ENCODE data around the gene CD3E.

The CD3E gene

DNA sequence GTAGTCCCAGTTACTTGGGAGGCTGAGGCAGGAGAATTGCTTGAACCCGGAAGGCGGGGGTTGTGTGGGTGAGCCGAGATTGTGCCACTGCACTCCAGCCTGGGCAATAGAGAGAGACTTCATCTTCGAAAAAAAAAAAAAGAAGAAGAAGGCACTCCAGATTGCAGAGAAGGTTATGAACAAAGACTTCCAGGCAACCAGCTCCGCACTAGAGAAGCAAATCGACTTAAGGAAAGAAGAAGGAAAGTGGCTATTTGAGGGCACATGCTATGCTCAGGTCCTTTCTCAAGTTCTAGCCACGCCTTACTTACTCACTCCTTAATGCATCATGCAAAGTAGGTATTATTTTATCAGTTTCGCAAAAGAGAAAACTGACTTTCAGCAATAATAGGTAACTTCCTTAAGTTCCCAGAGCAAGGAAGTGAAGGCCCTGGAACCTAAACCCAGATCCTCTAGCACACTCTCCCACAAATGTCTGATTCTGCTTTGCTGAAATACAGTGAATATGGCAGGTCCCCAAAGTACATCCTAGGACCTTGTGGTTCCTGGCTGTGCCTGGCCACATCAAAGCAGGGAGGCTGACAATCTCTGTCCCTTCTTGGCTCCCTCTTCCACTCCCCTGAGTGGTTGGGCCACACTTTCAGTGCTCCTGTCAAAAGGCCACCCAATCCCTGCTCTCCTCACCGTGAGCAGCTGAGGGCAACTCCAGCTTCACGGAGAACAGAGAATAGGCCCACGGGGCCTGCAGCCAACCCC, 14.2 kb downstream of the CD3E start:
- H3K36me3 ChIP-seq (ENCODE audit: control insufficient read depth, insufficient read depth, low read length) = no peaks in the 10 kb centered on the region
- no peak for DNase-seq (ENCODE audit: extremely low read depth, insufficient read length)
- H3K27me3 ChIP-seq (replicated peaks; ENCODE audit: control insufficient read depth, insufficient read depth, low read length) = no peaks in the 10 kb centered on the region; the same call in 1 of the 2 replicates
- TF ChIP-seq, protein P1, sequence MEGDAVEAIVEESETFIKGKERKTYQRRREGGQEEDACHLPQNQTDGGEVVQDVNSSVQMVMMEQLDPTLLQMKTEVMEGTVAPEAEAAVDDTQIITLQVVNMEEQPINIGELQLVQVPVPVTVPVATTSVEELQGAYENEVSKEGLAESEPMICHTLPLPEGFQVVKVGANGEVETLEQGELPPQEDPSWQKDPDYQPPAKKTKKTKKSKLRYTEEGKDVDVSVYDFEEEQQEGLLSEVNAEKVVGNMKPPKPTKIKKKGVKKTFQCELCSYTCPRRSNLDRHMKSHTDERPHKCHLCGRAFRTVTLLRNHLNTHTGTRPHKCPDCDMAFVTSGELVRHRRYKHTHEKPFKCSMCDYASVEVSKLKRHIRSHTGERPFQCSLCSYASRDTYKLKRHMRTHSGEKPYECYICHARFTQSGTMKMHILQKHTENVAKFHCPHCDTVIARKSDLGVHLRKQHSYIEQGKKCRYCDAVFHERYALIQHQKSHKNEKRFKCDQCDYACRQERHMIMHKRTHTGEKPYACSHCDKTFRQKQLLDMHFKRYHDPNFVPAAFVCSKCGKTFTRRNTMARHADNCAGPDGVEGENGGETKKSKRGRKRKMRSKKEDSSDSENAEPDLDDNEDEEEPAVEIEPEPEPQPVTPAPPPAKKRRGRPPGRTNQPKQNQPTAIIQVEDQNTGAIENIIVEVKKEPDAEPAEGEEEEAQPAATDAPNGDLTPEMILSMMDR (IDR thresholded peaks at IDR 0.05; ENCODE audit: insufficient read depth, low read length, poor library complexity, severe bottlenecking) = no peak
- no peak overlapping the region for H3K4me3 ChIP-seq (replicated peaks; ENCODE audit: low read depth, low read length)

DNA sequence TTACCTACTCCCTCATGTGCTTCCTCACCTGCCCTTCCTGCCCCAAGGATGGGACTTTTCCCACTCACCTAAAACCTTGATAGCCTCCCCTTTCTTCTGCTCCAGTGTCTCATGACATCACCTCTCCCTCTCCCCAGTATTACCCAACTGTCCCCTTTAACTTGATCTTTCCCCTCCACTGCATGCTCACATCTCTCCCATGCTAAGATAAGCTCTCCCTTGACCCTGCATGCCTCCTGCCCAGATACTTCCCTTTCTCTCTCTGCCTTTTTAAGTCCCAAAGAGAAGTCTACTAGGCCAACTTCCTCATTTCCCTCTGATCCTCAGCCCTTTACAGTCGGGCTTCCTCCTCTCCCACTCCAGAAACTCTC, 14.8 kb downstream of the CD3E start:
- Histone ChIP-seq H3K4me3 (replicated peaks; ENCODE audit: low read depth, low read length) (no peak overlapping the region), H3K27me3 (replicated peaks; ENCODE audit: control insufficient read depth, insufficient read depth, low read length) (no peaks in the 10 kb centered on the region; the same call in 1 of the 2 replicates), H3K36me3 (ENCODE audit: control insufficient read depth, insufficient read depth, low read length) (no peaks in the 10 kb centered on the region)
- DNase-seq (ENCODE audit: extremely low read depth, insufficient read length) = no peak
- TF ChIP-seq, protein P1 (IDR thresholded peaks at IDR 0.05; ENCODE audit: insufficient read depth, low read length, poor library complexity, severe bottlenecking) = no peak

DNA sequence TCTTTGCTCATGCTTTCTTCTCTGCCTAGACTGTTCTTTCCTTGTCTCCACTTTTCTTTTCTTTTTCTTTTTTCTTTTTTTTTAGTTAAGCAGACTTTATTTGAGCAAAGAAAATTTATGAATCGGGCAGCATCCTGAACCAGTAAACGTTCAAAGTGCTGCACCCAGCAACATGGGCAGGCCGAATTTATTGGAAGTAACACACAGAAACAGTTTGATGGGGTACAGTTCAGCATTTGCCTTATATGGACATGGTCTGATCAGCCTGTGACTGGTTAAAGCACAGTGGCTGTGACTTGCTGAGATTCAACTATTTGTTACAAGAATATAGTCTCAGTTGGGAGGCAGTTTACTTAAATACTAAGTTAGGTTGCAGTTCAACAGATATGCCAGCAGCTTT, 16.0 kb downstream of the CD3E start:
- DNase-seq (ENCODE audit: extremely low read depth, insufficient read length) = no peak
- no peaks in the 10 kb centered on the region for H3K27me3 ChIP-seq (replicated peaks; ENCODE audit: control insufficient read depth, insufficient read depth, low read length)
- H3K4me3 ChIP-seq (replicated peaks; ENCODE audit: low read depth, low read length) = no peak overlapping the region
- TF ChIP-seq, protein P1 (IDR thresholded peaks at IDR 0.05; ENCODE audit: insufficient read depth, low read length, poor library complexity, severe bottlenecking) = no peak
- no peaks in the 10 kb centered on the region for H3K36me3 ChIP-seq (ENCODE audit: control insufficient read depth, insufficient read depth, low read length)

DNA sequence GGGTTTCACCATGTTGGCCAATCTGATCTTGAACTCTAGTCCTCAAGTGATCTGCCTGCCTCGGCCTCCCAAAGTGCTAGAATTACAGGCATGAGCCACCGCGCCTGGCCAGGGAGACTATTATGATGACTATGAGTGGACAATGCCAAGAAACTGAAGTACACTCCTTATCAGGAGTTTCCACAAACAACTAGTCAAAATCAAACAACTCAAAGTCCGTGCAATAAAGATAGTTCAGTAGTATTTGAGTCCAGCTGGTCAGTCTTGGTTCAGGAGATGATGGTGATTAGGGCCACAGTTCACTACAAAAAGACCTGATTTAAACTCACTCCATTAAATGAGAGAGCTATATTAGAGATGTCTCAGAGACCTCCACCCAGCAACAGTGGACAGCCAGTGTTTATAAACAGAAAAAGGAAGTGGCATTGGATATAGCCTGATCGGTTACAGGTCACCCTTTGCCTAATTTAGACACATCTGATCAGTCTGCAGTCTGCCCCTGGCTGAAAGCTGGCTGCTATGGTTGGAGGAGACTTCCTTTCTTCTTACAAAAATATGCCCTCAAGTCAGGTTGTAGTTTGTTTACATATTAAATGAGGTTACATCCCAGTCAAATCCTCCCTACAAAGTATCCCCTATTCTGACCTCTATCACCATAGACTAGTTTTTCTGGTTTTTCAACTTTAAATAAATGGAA, 17.0 kb downstream of the CD3E start:
- Histone ChIP-seq H3K27me3 (replicated peaks; ENCODE audit: control insufficient read depth, insufficient read depth, low read length) (no peaks in the 10 kb centered on the region), H3K4me3 (replicated peaks; ENCODE audit: low read depth, low read length) (no peak overlapping the region), H3K36me3 (ENCODE audit: control insufficient read depth, insufficient read depth, low read length) (no peaks in the 10 kb centered on the region)
- TF ChIP-seq, protein P1 (IDR thresholded peaks at IDR 0.05; ENCODE audit: insufficient read depth, low read length, poor library complexity, severe bottlenecking) = no peak
- no peak for DNase-seq (ENCODE audit: extremely low read depth, insufficient read length)

DNA sequence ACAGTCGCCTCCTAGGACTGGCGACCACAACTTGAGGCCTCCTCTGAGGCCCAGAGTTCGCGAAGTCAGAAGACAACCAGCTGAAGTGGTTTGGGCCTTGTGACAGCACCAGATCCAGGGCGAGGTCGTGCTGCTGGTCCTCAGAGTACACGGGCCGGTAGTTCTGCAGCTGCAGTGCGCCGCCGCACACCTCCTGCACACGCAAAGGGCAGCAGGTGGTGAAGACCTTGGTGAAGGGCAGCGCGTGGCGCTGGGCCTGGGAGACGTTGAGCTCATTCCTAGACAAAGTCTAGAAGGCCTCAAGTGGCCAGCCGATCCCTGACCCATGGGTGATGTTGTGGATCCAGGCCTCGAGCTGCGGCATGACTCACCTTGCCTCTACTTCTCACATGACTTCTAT, 18.2 kb downstream of the CD3E start:
- TF ChIP-seq, protein P1 (IDR thresholded peaks at IDR 0.05; ENCODE audit: insufficient read depth, low read length, poor library complexity, severe bottlenecking) = no peak
- Histone ChIP-seq H3K27me3 (replicated peaks; ENCODE audit: control insufficient read depth, insufficient read depth, low read length) (no peaks in the 10 kb centered on the region), H3K4me3 (replicated peaks; ENCODE audit: low read depth, low read length) (no peak overlapping the region), H3K36me3 (ENCODE audit: control insufficient read depth, insufficient read depth, low read length) (no peaks in the 10 kb centered on the region)
- DNase-seq (ENCODE audit: extremely low read depth, insufficient read length) = no peak
